ENCODE data around the gene DIAPH3.

GRCh38 chr13:60143775-60144174 is 20.0 kb downstream of the DIAPH3 start:
- TF ChIP-seq CTCF (IDR thresholded peaks at IDR 0.05) (no peak), POLR2A (IDR thresholded peaks at IDR 0.05) (no peak), POLR2AphosphoS5 (IDR thresholded peaks at IDR 0.05) (no peak)

Measured in prostate gland (tissue), 2 donors.